Neural progenitor cell (in vitro differentiated cells): ENCODE data around the gene TMEM52.

ENCODE experiments used
- EZH2 ChIP-seq: fragments of 200-600 bp; sonication (generic); IDR thresholded peaks from 2 replicates; pipeline ENCODE4 v1.6.1; 2017; ENCODE audit warnings: antibody characterized with exemption, mild to moderate bottlenecking, moderate library complexity
- EZH2phosphoT487 ChIP-seq: fragments of 200-600 bp; sonication (generic); IDR thresholded peaks from 2 replicates; pipeline ENCODE4 v1.6.1; 2017; ENCODE audit warnings: antibody characterized with exemption
- TF ChIP-seq, protein P1 (sequence below): fragments of 200-600 bp; sonication (generic); IDR thresholded peaks from 2 replicates; pipeline ENCODE4 v1.5.1; 2017; ENCODE audit warnings: antibody characterized with exemption, mild to moderate bottlenecking

GRCh38 chr1:1920057-1920607, 1.1 kb upstream of the TMEM52 start:
- TF ChIP-seq, protein P1, sequence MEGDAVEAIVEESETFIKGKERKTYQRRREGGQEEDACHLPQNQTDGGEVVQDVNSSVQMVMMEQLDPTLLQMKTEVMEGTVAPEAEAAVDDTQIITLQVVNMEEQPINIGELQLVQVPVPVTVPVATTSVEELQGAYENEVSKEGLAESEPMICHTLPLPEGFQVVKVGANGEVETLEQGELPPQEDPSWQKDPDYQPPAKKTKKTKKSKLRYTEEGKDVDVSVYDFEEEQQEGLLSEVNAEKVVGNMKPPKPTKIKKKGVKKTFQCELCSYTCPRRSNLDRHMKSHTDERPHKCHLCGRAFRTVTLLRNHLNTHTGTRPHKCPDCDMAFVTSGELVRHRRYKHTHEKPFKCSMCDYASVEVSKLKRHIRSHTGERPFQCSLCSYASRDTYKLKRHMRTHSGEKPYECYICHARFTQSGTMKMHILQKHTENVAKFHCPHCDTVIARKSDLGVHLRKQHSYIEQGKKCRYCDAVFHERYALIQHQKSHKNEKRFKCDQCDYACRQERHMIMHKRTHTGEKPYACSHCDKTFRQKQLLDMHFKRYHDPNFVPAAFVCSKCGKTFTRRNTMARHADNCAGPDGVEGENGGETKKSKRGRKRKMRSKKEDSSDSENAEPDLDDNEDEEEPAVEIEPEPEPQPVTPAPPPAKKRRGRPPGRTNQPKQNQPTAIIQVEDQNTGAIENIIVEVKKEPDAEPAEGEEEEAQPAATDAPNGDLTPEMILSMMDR = no peak
- TF ChIP-seq EZH2 (no peak), EZH2phosphoT487 (no peak)
